ENCODE data around the gene CTDSP2.
"Not testable (repeated sequence)": the region's sequence is repeated elsewhere in the genome, so short reads cannot be mapped to it uniquely, and the experiment has no call there.

Gene CTDSP2

GRCh38 chr12:57846577-57847319 is at the start of gene CTDSP2:
Gene CTDSP2, minus strand, starts transcription at chr12:57846729. Its CDS starts 294 bp downstream, at chr12:57846435.
- DNase-seq (ENCODE audit: low spot score): peak; percentile 95

GRCh38 chr12:57896115-57896433 is 49.5 kb upstream of the CTDSP2 start:
- no peak for DNase-seq (ENCODE audit: low spot score)

GRCh38 chr12:57895389-57896114 is 49.0 kb upstream of the CTDSP2 start:
- no peak for DNase-seq (ENCODE audit: low spot score)

GRCh38 chr12:57894399-57895292 is 48.1 kb upstream of the CTDSP2 start:
- no peak for DNase-seq (ENCODE audit: low spot score)

- DNase-seq (ENCODE audit: low spot score): no peak
These were observed 47.2 kb upstream of the CTDSP2 start for GRCh38 chr12:57893431-57894353.

GRCh38 chr12:57892232-57892972 is 45.9 kb upstream of the CTDSP2 start:
- no peak for DNase-seq (ENCODE audit: low spot score)

GRCh38 chr12:57891542-57892228 is 45.2 kb upstream of the CTDSP2 start:
- DNase-seq (ENCODE audit: low spot score): no peak

- DNase-seq (ENCODE audit: low spot score): no peak
These were observed 43.9 kb upstream of the CTDSP2 start for GRCh38 chr12:57890191-57891115.

- DNase-seq (ENCODE audit: low spot score): no peak
These were observed 43.0 kb upstream of the CTDSP2 start for GRCh38 chr12:57889500-57889989.

- DNase-seq (ENCODE audit: low spot score): peak; percentile 40
These were observed 42.1 kb upstream of the CTDSP2 start for GRCh38 chr12:57888409-57889157.

- DNase-seq (ENCODE audit: low spot score): no peak
These were observed 41.3 kb upstream of the CTDSP2 start for GRCh38 chr12:57887631-57888408.

- not testable (repeated sequence) for DNase-seq (ENCODE audit: low spot score)
These were observed 40.4 kb upstream of the CTDSP2 start for GRCh38 chr12:57886964-57887363.

- no peak for DNase-seq (ENCODE audit: low spot score)
These were observed 40.0 kb upstream of the CTDSP2 start for GRCh38 chr12:57886542-57886941.

GRCh38 chr12:57885207-57885606 is 38.7 kb upstream of the CTDSP2 start:
- DNase-seq (ENCODE audit: low spot score): no peak

GRCh38 chr12:57883700-57884099 is 37.2 kb upstream of the CTDSP2 start:
- DNase-seq (ENCODE audit: low spot score): no peak

GRCh38 chr12:57883057-57883456 is 36.5 kb upstream of the CTDSP2 start:
- no peak for DNase-seq (ENCODE audit: low spot score)

GRCh38 chr12:57882575-57882974 is 36.0 kb upstream of the CTDSP2 start:
- DNase-seq (ENCODE audit: low spot score): no peak
